ENCODE data around the gene HAUS8.

DNA sequence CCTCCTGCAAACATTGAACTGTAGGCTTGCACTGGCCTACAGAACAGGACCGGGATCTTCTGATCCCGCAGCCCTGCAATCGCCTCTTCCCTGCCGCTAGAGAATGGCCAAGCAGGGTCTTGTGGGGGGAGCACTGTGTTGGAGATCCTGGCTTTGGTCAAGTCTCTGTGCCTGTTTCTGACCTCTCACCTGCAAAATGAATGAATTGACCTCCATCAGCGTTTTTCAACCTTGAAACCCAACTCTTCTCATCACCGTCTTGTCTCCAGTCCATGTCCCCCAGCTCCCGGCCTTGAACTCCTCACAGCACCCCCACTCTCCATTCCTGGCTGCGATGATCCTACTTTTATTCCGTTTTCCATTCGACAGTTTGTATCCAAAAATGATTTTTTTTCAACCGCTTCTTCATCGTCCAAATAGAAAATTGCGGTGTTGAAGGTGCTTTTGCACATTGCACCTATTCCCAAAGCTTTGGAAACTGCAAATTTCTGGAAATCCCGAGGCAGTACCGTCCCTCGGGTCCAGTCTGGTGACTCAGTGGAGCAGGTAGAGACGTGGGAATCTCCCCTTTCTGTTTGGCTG lies 2.3 kb upstream of the HAUS8 start:
- TF ChIP-seq, protein P1, sequence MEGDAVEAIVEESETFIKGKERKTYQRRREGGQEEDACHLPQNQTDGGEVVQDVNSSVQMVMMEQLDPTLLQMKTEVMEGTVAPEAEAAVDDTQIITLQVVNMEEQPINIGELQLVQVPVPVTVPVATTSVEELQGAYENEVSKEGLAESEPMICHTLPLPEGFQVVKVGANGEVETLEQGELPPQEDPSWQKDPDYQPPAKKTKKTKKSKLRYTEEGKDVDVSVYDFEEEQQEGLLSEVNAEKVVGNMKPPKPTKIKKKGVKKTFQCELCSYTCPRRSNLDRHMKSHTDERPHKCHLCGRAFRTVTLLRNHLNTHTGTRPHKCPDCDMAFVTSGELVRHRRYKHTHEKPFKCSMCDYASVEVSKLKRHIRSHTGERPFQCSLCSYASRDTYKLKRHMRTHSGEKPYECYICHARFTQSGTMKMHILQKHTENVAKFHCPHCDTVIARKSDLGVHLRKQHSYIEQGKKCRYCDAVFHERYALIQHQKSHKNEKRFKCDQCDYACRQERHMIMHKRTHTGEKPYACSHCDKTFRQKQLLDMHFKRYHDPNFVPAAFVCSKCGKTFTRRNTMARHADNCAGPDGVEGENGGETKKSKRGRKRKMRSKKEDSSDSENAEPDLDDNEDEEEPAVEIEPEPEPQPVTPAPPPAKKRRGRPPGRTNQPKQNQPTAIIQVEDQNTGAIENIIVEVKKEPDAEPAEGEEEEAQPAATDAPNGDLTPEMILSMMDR (IDR thresholded peaks at IDR 0.05; ENCODE audit: low read depth, low read length) = no peak
- TF ChIP-seq, protein P2, sequence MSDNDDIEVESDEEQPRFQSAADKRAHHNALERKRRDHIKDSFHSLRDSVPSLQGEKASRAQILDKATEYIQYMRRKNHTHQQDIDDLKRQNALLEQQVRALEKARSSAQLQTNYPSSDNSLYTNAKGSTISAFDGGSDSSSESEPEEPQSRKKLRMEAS (IDR thresholded peaks at IDR 0.05; ENCODE audit: low read depth, low read length) = no peak

Measured in NB4 (cell line).